Dermis microvascular lymphatic vessel endothelial cell (primary cell): Measurements from ENCODE around the gene MOCS1. TPM values are rescaled to one million over a fixed set of nuclear protein-coding genes. Genes with fewer than 3 reads are reported as not detected.

ENCODE experiments used
- DNase-seq, 2 donors: peaks; one replicate each; pipeline versions ENCODE4 v3.0.0 to v3.0.0-alpha.2; 2010; ENCODE audit warnings: low read depth in 2 of 2
- total RNA-seq: library from RNA; depleted of rRNA; stranded (reverse); fragments of >200 nt; gene quantifications from 2 replicates; pipeline ENCODE4 v1.2.1, GENCODE V29; 2014

MOCS1 gene
- total RNA-seq, 1 donor from 2014 or later: 8.3 TPM

- DNase-seq: no peak
These were observed 10.0 kb downstream of the MOCS1 start for GRCh38 chr6:39924283-39924682.

GRCh38 chr6:39923861-39924260, 10.4 kb downstream of the MOCS1 start:
- DNase-seq: no peak

GRCh38 chr6:39923394-39923793, 10.9 kb downstream of the MOCS1 start:
- no peak for DNase-seq

- DNase-seq: no peak
These were observed 11.4 kb downstream of the MOCS1 start for GRCh38 chr6:39922821-39923220.

GRCh38 chr6:39920157-39920556, 14.1 kb downstream of the MOCS1 start:
- no peak for DNase-seq

- no peak for DNase-seq
These were observed 15.4 kb downstream of the MOCS1 start for GRCh38 chr6:39918831-39919230.

- no peak for DNase-seq
These were observed 16.3 kb downstream of the MOCS1 start for GRCh38 chr6:39917981-39918380.

GRCh38 chr6:39917329-39917728, 16.9 kb downstream of the MOCS1 start:
- DNase-seq: no peak

GRCh38 chr6:39915866-39916265, 18.4 kb downstream of the MOCS1 start:
- DNase-seq: no peak

- no peak for DNase-seq
These were observed 20.0 kb downstream of the MOCS1 start for GRCh38 chr6:39914239-39914638.

GRCh38 chr6:39913391-39913916, 20.8 kb downstream of the MOCS1 start:
- no peak for DNase-seq

- no peak for DNase-seq
These were observed 21.8 kb downstream of the MOCS1 start for GRCh38 chr6:39912446-39912845.

- no peak for DNase-seq
These were observed 22.6 kb downstream of the MOCS1 start for GRCh38 chr6:39911513-39912125.

- DNase-seq: no peak
These were observed 23.5 kb downstream of the MOCS1 start for GRCh38 chr6:39910744-39911143.

GRCh38 chr6:39910164-39910563, 24.1 kb downstream of the MOCS1 start:
- DNase-seq: no peak

GRCh38 chr6:39909701-39910100, 24.6 kb downstream of the MOCS1 start:
- no peak for DNase-seq

GRCh38 chr6:39908838-39909583, 25.3 kb downstream of the MOCS1 start:
- DNase-seq: no peak

- no peak for DNase-seq
These were observed 26.2 kb downstream of the MOCS1 start for GRCh38 chr6:39907871-39908575.

- no peak for DNase-seq
These were observed 27.9 kb downstream of the MOCS1 start for GRCh38 chr6:39906318-39906761.

GRCh38 chr6:39905640-39905975, 28.7 kb downstream of the MOCS1 start:
- no peak for DNase-seq

GRCh38 chr6:39904946-39905639, 29.2 kb downstream of the MOCS1 start:
- no peak for DNase-seq

- DNase-seq: no peak
These were observed 30.6 kb downstream of the MOCS1 start for GRCh38 chr6:39903656-39904055.
